ENCODE results near the gene SLC25A47.

DNA sequence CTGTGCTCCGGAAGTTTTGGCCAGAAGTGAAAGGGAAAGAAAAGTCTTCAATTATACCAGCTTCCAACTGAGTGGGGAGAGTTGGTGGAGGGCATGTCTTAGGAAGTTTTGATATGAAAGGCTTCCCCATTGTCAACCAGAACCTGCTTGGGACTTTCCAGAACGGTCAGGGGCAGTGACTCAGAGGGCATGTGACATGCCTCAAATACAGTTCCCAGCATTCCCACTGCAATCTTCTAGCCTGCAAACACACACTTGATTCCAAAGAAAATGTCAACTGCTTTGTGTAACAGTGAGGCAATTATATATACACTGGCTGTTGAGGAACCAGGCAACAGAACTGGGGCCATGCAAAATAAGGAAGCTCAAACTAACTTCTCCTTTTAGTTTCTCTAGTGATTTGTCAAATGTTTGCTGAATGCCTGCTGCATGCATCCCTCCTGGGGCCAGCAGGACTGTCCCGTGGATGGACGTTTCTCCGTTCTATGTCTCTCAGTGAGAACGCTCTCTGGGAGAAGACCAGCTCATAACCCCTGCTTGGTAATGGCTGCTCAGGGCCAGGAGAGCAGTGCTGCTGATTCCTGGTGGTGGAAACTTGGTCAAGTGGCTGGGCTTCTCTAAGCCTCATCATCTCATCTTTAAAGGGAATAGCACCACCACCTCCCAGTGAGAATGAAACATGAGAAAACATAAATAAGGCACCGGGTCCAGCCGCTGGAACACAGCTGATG, 18.3 kb downstream of the SLC25A47 start:
- TF ChIP-seq, protein P1, sequence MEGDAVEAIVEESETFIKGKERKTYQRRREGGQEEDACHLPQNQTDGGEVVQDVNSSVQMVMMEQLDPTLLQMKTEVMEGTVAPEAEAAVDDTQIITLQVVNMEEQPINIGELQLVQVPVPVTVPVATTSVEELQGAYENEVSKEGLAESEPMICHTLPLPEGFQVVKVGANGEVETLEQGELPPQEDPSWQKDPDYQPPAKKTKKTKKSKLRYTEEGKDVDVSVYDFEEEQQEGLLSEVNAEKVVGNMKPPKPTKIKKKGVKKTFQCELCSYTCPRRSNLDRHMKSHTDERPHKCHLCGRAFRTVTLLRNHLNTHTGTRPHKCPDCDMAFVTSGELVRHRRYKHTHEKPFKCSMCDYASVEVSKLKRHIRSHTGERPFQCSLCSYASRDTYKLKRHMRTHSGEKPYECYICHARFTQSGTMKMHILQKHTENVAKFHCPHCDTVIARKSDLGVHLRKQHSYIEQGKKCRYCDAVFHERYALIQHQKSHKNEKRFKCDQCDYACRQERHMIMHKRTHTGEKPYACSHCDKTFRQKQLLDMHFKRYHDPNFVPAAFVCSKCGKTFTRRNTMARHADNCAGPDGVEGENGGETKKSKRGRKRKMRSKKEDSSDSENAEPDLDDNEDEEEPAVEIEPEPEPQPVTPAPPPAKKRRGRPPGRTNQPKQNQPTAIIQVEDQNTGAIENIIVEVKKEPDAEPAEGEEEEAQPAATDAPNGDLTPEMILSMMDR (IDR thresholded peaks at IDR 0.05; ENCODE audit: borderline replicate concordance, extremely low read depth, low read length, poor library complexity, severe bottlenecking): no peak
- no peak for TF ChIP-seq EZH2 (IDR thresholded peaks at IDR 0.05; ENCODE audit: borderline replicate concordance, low read depth, low read length, severe bottlenecking)
